Vagina (tissue), 2 donors: ENCODE measurements around the gene MEF2D.

ENCODE experiments used
- CTCF ChIP-seq, 3 experiments: fragments of 450-650 bp in 2 of 3; fragments of 200-600 bp in 1 of 3; sonication (generic) in 1 of 3; IDR thresholded peaks; one replicate each; pipeline ENCODE4 v1.5.1; 2017 to 2019; ENCODE audit warnings: antibody characterized with exemption in 3 of 3, mild to moderate bottlenecking in 2 of 3, moderate library complexity in 2 of 3
- POLR2A ChIP-seq, 2 donors: fragments of 450-650 bp; IDR thresholded peaks; one replicate each; pipeline ENCODE4 v1.6.1; 2017; ENCODE audit warnings: antibody characterized with exemption in 2 of 2, mild to moderate bottlenecking in 2 of 2, moderate library complexity in 2 of 2
- POLR2AphosphoS5 ChIP-seq, 2 donors: sonication (generic); formaldehyde crosslinking; IDR thresholded peaks; one replicate each; pipeline ENCODE4 v1.9.0; 2017; ENCODE audit warnings: antibody characterized with exemption in 2 of 2, mild to moderate bottlenecking in 2 of 2, low read depth in 1 of 2; ENCODE audit not compliant: insufficient read depth in 1 of 2

GRCh38 chr1:156452907-156453306 lies 47.7 kb downstream of the MEF2D start:
- TF ChIP-seq CTCF (IDR thresholded peaks at IDR 0.05) (no peak), POLR2A (IDR thresholded peaks at IDR 0.05) (no peak), POLR2AphosphoS5 (IDR thresholded peaks at IDR 0.05; ENCODE audit: insufficient read depth in 1 of 2, low read depth in 1 of 2) (no peak)
